ENCODE measurements around the gene FASLG.

Gene FASLG

GRCh38 chr1:172647110-172647564, 11.8 kb upstream of the FASLG start:
- no peak for DNase-seq

- no peak for DNase-seq
Observed at GRCh38 chr1:172647987-172648386, 10.9 kb upstream of the FASLG start.

GRCh38 chr1:172650474-172651193, 8.3 kb upstream of the FASLG start:
- DNase-seq = no peak

- no peak for DNase-seq
Observed at GRCh38 chr1:172653015-172653709, 5.7 kb upstream of the FASLG start.

GRCh38 chr1:172654535-172654934, 4.4 kb upstream of the FASLG start:
- DNase-seq = no peak

GRCh38 chr1:172656576-172656975, 2.3 kb upstream of the FASLG start:
- DNase-seq = no peak

GRCh38 chr1:172657586-172657985, 1.3 kb upstream of the FASLG start:
- DNase-seq = no peak

GRCh38 chr1:172661107-172661506, 2.2 kb downstream of the FASLG start:
- DNase-seq = no peak

GRCh38 chr1:172662464-172663109, 3.7 kb downstream of the FASLG start:
- no peak for DNase-seq

- DNase-seq = no peak
Observed at GRCh38 chr1:172663732-172664131, 4.8 kb downstream of the FASLG start.

- DNase-seq = no peak
Observed at GRCh38 chr1:172668097-172668496, 9.2 kb downstream of the FASLG start.

- DNase-seq = no peak
Observed at GRCh38 chr1:172669011-172669410, 10.1 kb downstream of the FASLG start.

GRCh38 chr1:172670316-172670715, 11.4 kb downstream of the FASLG start:
- DNase-seq = no peak

GRCh38 chr1:172670791-172671190, 11.9 kb downstream of the FASLG start:
- no peak for DNase-seq

- DNase-seq = no peak
Observed at GRCh38 chr1:172671591-172671990, 12.7 kb downstream of the FASLG start.

GRCh38 chr1:172672720-172673119, 13.8 kb downstream of the FASLG start:
- no peak for DNase-seq

- no peak for DNase-seq
Observed at GRCh38 chr1:172673761-172674160, 14.9 kb downstream of the FASLG start.

GRCh38 chr1:172674831-172675613, 16.1 kb downstream of the FASLG start:
- DNase-seq = no peak

GRCh38 chr1:172679000-172679772, 20.3 kb downstream of the FASLG start:
- DNase-seq = peak; percentile 27

GRCh38 chr1:172680244-172680643, 21.3 kb downstream of the FASLG start:
- no peak for DNase-seq

GRCh38 chr1:172680733-172681275, 21.9 kb downstream of the FASLG start:
- DNase-seq = no peak

- no peak for DNase-seq
Observed at GRCh38 chr1:172682812-172683211, 23.9 kb downstream of the FASLG start.

Measured in NCI-H2171 treated with DMSO at 0.1 percent for 48 hours (cell line).